AG09309 (cell line): ENCODE data around the gene DDX31.

Source experiments
- DNase-seq: peaks from one replicate; pipeline ENCODE4 v3.0.0-alpha.2; 2010; ENCODE audit warnings: low read depth
- H3K4me3 ChIP-seq: 2 replicates; pipeline ENCODE4 v1.5.1; 2011; ENCODE audit warnings: mild to moderate bottlenecking, low read depth, low read length, moderate library complexity; ENCODE audit not compliant: control insufficient read depth
- TF ChIP-seq, protein P1 (sequence below): IDR thresholded peaks from 2 replicates; pipeline ENCODE4 v1.5.1; 2011; ENCODE audit warnings: mild to moderate bottlenecking, low read depth, low read length, inconsistent platforms; ENCODE audit not compliant: insufficient read depth, control insufficient read depth; ENCODE audit errors: missing control alignments

The DDX31 gene

DNA sequence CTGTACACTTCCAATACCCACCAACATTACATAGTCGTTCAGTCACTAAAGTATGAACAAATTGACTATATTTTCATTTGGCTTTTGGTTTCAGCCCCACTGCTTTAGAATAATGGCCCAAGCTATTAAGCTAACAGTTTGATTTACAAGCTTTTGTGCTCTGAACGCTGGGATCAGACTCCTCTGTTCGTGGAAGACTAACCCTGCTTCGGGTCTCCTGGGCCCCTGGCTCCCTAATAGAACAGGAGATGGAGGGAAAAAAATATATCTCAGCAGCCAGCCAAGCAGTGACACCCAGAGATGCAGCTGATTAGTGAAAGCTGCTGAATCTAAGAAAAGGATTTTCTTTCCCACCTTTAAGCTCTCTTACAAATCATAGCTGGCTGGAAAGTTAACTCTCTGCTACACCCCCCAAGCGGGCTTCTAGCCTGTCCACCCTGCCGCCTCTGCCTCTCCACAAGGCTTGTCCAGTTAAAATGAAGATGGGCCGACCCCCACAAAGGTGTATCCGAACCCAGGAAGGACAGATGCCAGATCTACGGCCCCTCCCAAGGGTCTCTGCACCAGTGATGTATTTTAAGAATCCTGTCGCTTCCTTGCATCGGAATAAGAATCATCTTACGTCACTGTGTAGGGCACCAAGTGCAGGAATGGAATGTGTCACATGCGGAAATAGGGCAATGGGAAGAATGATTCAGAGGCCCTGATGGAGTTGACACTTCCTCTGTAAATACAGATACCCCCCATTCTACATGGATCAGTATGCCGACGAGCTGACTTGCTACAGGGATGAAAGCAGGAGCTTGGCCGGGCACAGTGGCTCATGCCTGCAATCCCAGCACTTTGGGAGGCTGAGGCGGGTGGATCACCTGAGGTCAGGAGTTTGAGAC is 120.8 kb downstream of the DDX31 start:
- TF ChIP-seq, protein P1, sequence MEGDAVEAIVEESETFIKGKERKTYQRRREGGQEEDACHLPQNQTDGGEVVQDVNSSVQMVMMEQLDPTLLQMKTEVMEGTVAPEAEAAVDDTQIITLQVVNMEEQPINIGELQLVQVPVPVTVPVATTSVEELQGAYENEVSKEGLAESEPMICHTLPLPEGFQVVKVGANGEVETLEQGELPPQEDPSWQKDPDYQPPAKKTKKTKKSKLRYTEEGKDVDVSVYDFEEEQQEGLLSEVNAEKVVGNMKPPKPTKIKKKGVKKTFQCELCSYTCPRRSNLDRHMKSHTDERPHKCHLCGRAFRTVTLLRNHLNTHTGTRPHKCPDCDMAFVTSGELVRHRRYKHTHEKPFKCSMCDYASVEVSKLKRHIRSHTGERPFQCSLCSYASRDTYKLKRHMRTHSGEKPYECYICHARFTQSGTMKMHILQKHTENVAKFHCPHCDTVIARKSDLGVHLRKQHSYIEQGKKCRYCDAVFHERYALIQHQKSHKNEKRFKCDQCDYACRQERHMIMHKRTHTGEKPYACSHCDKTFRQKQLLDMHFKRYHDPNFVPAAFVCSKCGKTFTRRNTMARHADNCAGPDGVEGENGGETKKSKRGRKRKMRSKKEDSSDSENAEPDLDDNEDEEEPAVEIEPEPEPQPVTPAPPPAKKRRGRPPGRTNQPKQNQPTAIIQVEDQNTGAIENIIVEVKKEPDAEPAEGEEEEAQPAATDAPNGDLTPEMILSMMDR = no peak
- H3K4me3 ChIP-seq = no peak overlapping the region
- DNase-seq = no peak

DNA sequence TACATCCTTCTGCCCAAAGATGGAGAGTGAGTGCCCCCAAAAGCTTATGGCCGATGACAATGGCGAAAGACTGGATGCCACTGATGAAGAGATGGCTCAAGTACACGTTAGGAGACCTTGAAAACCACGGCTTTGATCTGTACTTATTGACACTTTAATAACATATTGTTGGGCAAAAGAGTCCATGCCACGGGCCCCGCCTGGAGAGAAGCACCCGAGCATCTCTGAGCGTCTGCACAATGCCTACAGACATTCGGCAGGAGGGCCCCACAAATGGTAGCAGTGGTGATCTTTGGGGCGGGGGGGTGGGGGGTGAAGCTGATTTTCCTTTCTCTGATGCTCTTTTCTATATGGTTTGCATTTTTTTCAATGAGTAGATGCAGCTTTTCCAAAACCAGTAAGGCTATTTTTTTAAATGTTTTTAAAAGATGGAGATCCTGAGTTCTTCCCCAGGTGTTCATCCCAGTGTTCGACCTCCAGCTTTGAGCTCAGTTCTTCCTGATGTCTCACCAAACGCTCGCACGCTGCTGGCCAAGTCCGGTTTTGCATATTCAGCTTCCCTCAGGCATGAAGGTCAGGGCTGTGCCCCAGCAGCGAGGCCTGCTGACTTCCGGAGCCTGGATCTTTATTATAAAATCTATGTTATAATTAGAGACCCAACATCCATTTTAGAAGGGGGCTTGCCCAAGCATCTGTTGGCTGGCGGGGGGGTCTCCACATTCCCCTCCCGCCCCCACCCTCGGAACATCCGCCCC is 121.6 kb downstream of the DDX31 start:
- H3K4me3 ChIP-seq = no peak overlapping the region
- DNase-seq = no peak
- TF ChIP-seq, protein P1 = no peak

DNA sequence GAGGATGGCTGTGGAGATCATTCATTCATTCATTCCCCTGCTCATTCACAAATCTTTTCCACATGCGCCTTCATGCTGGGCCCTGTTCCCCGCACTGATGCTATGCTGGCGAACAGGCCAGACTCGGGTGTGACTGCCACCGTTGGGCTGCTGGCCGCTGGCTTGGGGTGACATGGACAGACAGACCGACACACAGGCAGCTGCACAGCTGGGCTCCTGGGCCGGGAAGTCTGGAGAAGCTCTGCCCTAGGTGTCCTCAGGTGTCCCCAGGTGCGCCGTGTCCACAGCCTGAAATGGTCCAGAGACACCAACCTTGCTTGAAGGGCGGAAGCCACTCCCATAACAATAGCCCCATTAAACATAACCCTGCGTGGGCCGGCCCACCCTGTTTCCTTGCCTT is 122.3 kb downstream of the DDX31 start:
- no peak for DNase-seq
- H3K4me3 ChIP-seq = no peak overlapping the region
- TF ChIP-seq, protein P1 = no peak

DNA sequence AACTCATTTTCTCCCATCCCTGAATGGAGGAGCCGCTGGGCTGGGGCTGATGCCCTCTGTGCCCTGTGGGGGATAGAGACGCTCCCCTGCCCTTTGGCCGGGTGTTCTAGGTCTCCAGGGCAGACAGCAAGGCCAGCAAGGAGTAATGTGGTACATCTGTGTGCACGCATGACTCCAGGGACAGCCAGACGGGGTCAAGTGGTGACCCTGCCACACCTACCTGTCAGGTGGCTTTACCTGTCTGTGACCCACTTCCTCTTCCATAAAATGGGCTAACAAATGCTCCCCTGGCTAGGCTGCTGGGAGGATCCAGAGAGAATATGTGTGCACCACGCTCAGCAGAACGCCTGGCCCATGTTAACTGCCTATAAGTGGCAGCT is 122.7 kb downstream of the DDX31 start:
- no peak overlapping the region for H3K4me3 ChIP-seq
- no peak for DNase-seq
- TF ChIP-seq, protein P1 = no peak

DNA sequence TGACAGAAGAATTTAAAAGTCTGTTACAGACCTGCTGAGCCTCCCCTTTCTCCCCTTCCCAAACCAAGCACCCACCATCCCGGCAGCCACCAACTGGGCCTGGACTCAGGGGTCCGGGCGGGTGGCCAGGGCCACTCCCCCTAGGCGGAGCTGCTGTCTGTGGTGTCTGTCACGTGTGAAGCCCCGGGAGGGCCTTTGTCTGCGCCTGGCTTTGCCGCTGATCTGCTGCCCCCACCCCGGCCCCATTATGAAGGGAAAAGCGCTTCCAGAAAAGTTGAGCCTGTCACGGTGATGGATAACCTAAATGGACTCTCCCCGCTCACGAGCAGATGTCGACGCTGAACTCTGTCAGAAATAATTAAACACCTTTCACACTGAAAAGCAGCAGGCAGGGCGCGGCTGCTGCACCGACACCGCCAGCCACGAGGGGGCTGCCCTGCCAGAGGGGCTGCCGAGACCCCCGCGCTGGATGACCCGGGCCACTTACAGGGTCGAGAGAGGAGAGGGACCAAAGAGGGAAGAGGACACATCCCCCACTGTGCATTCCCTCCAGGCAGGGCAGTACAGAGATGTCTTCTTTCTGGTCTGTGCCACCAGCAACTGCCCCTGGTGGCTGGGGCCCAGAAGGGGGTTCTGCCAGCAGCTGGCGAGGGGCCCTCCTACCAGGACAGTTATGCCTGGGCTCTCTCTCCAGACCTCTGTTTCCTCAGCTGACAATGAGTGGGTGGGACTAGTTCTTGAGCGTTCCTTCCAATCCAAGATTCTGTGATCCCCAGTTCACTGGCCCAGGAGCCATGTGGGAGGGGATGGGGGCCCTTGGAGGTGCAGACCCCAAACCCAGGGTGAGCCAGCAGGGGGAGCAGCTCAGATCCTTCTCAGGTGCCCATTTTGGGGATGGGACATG is 123.4 kb downstream of the DDX31 start:
- DNase-seq = no peak
- TF ChIP-seq, protein P1 = no peak
- H3K4me3 ChIP-seq = no peak overlapping the region

DNA sequence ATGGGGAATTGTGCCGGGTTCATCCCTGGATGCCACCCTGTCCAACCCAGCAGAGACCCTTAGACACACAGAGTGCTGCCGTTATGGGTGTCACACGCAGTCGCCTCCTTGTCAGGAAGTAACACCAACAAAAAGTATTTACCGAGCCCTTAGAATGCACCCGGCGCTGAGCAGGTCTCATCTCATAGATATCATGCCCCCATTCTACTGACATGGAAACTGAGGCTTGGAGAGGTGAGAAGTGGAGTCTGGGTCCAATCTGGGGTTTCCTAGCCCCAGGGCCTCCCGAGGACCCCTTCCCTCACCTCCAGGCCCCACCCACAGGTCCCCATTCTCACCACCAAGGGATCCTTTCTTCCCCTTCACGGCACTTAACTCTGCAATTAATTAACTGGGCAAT is 124.2 kb downstream of the DDX31 start:
- no peak for DNase-seq
- TF ChIP-seq, protein P1 = no peak
- no peak overlapping the region for H3K4me3 ChIP-seq
